HepG2 (cell line): ENCODE results near the gene FAM50A. TPM values are rescaled to one million over a fixed set of nuclear protein-coding genes. Genes with fewer than 3 reads are reported as not detected.

Source experiments
- ATF4 ChIP-seq, 2 experiments: fragments of 450-650 bp in 1 of 2; sonication (generic) in 1 of 2; formaldehyde crosslinking; IDR thresholded peaks; 2 replicates each; pipeline versions ENCODE4 v1.5.0 to v1.8.0; 2020 to 2022; ENCODE audit warnings: mild to moderate bottlenecking in 1 of 2, missing genetic modification reagents in 1 of 2
- JUNB ChIP-seq: sonication (generic); formaldehyde crosslinking; IDR thresholded peaks from 2 replicates; pipeline ENCODE4 v1.8.0; 2022; ENCODE audit warnings: missing genetic modification reagents, mild to moderate bottlenecking, borderline replicate concordance
- MAFG ChIP-seq: sonication (generic); formaldehyde crosslinking; IDR thresholded peaks from 2 replicates; pipeline ENCODE4 v1.5.1; 2020; ENCODE audit warnings: mild to moderate bottlenecking, missing genetic modification reagents
- NCOR1 ChIP-seq: fragments of 200-600 bp; sonication (generic); IDR thresholded peaks from 2 replicates; pipeline ENCODE4 v1.7.0; 2017; ENCODE audit warnings: antibody characterized with exemption, low read length, borderline replicate concordance
- SNAPC4 ChIP-seq: sonication (generic); formaldehyde crosslinking; IDR thresholded peaks from 2 replicates; pipeline ENCODE4 v1.4.0; 2020; ENCODE audit warnings: mild to moderate bottlenecking, missing genetic modification reagents
- ZHX2 ChIP-seq, 2 experiments: sonication (generic) in 1 of 2; formaldehyde crosslinking in 1 of 2; IDR thresholded peaks; 2 replicates each; pipeline versions ENCODE4 v1.6.1 to v1.9.0; 2014 to 2022; ENCODE audit warnings: antibody characterized with exemption in 1 of 2, borderline replicate concordance in 1 of 2, inconsistent platforms in 1 of 2, low read depth in 1 of 2, missing genetic modification reagents in 1 of 2
- ZNF549 ChIP-seq: sonication (generic); formaldehyde crosslinking; IDR thresholded peaks from 2 replicates; pipeline ENCODE4 v1.5.0; 2020; ENCODE audit warnings: missing genetic modification reagents
- ZNF780A ChIP-seq: sonication (generic); formaldehyde crosslinking; IDR thresholded peaks from 2 replicates; pipeline ENCODE4 v1.8.0; 2022; ENCODE audit warnings: mild to moderate bottlenecking, missing genetic modification reagents, moderate library complexity
- ZNF816 ChIP-seq: sonication (generic); formaldehyde crosslinking; IDR thresholded peaks from 2 replicates; pipeline ENCODE4 v1.8.0; 2022; ENCODE audit warnings: missing genetic modification reagents, mild to moderate bottlenecking, borderline replicate concordance
- polyA plus RNA-seq, 8 experiments: library from polyadenylated mRNA; depleted of rRNA in 3 of 8; stranded (reverse) in 7 of 8; unstranded in 1 of 8; fragments of >200 nt; fragmentation: Illumina TruSeq in 4 of 8; extraction: Trizol in 4 of 8; gene quantifications; 2 replicates each; pipeline versions ENCODE4 v1.2.1 to v1.2.3, GENCODE V29; 2011 to 2016; ENCODE audit warnings: low read depth in 4 of 8, missing spikeins in 1 of 8, mixed read lengths in 1 of 8; ENCODE audit not compliant: insufficient read depth in 1 of 8
- total RNA-seq, 5 experiments: library from RNA; depleted of rRNA; stranded (reverse); fragments of >200 nt; fragmentation: Illumina TruSeq; extraction: Trizol; gene quantifications; 2 replicates each; pipeline ENCODE4 v1.2.3, GENCODE V29; 2016; ENCODE audit warnings: low read depth in 1 of 5
- TF ChIP-seq, protein P1 (sequence below): sonication (generic); formaldehyde crosslinking; IDR thresholded peaks from 2 replicates; pipeline ENCODE4 v1.4.0; 2020; ENCODE audit warnings: missing genetic modification reagents
- TF ChIP-seq, protein P2 (sequence below): sonication (generic); formaldehyde crosslinking; IDR thresholded peaks from 2 replicates; pipeline ENCODE4 v1.5.1; 2020; ENCODE audit warnings: mild to moderate bottlenecking, missing genetic modification reagents, moderate library complexity

FAM50A gene
- total and polyA plus RNA-seq, 2 of the 13 experiments (the other 11 are each of a cell fraction or from before 2014, with no cell fraction given) = 30.7 to 40.7 TPM

DNA sequence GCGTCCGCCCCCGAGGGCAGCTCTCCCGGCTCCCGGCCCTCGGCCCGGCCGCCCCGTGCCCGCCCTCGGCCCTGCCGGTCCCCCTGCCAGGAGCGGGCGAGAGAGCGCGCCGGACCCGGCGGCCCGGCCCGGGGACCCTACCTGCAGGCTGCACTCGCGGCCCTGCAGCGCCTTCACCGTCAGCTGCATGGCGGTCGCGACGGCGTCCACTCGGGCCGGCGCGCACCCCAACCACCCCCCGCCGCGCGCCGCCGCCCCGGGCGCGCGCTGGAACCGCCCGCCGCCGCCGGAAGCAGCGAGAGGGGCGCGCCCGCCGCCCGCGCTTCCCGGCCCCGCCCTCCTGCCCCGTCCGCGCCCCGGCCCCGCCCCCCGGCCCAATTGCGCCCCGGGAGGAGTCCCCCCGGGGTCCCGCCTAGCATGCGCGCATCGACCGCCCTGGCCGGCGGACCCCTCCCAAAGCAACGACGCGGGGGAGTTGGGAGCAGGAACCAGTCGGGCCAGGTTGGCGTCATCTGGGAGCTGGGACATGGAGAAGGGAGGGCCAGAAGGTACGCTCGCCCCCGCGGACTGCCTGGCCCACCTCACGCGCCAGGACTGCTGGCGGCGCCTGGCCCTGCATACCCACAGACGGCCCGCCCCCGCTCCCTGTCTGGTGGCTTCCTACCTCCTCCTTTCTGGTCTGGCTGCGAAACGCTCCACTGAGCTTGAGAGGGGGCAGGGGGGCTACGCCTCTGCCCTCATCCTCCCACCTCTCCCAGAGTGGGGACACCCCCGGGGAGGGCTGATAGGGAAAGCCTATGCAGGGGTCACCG is 42.7 kb downstream of the FAM50A start, which contains the start of gene UBL4A (continued):
- TF ChIP-seq ATF4 (CRISPR knock-in tag; IDR thresholded peaks at IDR 0.05) (no peak), ZHX2 (IDR thresholded peaks at IDR 0.05; ENCODE audit: low read depth) (no peak), ZHX2 (CRISPR knock-in tag; IDR thresholded peaks at IDR 0.05; ENCODE audit: borderline replicate concordance) (no peak; the same call in 1 of the 2 replicates), ZNF780A (CRISPR knock-in tag) (no peak), ZNF816 (CRISPR knock-in tag) (no peak), SNAPC4 (CRISPR knock-in tag) (no peak), ZNF549 (CRISPR knock-in tag) (no peak), MAFG (no peak), JUNB (CRISPR knock-in tag) (no peak), NCOR1 (no peak)
- TF ChIP-seq, protein P1, sequence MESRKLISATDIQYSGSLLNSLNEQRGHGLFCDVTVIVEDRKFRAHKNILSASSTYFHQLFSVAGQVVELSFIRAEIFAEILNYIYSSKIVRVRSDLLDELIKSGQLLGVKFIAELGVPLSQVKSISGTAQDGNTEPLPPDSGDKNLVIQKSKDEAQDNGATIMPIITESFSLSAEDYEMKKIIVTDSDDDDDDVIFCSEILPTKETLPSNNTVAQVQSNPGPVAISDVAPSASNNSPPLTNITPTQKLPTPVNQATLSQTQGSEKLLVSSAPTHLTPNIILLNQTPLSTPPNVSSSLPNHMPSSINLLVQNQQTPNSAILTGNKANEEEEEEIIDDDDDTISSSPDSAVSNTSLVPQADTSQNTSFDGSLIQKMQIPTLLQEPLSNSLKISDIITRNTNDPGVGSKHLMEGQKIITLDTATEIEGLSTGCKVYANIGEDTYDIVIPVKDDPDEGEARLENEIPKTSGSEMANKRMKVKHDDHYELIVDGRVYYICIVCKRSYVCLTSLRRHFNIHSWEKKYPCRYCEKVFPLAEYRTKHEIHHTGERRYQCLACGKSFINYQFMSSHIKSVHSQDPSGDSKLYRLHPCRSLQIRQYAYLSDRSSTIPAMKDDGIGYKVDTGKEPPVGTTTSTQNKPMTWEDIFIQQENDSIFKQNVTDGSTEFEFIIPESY (CRISPR knock-in tag) = peak; percentile 18; the same call in 1 of the 2 replicates
- TF ChIP-seq, protein P2, sequence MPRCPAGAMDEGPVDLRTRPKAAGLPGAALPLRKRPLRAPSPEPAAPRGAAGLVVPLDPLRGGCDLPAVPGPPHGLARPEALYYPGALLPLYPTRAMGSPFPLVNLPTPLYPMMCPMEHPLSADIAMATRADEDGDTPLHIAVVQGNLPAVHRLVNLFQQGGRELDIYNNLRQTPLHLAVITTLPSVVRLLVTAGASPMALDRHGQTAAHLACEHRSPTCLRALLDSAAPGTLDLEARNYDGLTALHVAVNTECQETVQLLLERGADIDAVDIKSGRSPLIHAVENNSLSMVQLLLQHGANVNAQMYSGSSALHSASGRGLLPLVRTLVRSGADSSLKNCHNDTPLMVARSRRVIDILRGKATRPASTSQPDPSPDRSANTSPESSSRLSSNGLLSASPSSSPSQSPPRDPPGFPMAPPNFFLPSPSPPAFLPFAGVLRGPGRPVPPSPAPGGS (CRISPR knock-in tag) = no peak
